MM.1S (cell line): ENCODE results near the gene OXSR1.

Experiments used
- DNase-seq: peaks from one replicate; pipeline ENCODE4 v3.0.0-alpha.2; 2015
- H2AFZ ChIP-seq: fragments of 300-600 bp; sonication (generic); 2 replicates; pipeline ENCODE4 v1.6.0; 2016; ENCODE audit warnings: antibody characterized with exemption, low read length
- H3F3A ChIP-seq: fragments of 300-600 bp; sonication (generic); 2 replicates; pipeline ENCODE4 v1.6.1; 2016; ENCODE audit warnings: mild to moderate bottlenecking, antibody characterized with exemption, low read length, moderate library complexity, mixed read lengths; ENCODE audit not compliant: insufficient read depth
- H3K27ac ChIP-seq: fragments of 300-600 bp; sonication (generic); 2 replicates; pipeline ENCODE4 v1.5.1; 2016; ENCODE audit warnings: mild to moderate bottlenecking, low read length
- H3K27me3 ChIP-seq: fragments of 300-600 bp; sonication (generic); replicated peaks from 2 replicates; pipeline ENCODE4 v1.6.0; 2016; ENCODE audit warnings: low read length; ENCODE audit not compliant: insufficient read depth
- H3K36me3 ChIP-seq: fragments of 300-600 bp; sonication (generic); replicated peaks from 2 replicates; pipeline ENCODE4 v1.6.1; 2016; ENCODE audit warnings: mild to moderate bottlenecking, low read length, mixed read lengths; ENCODE audit not compliant: insufficient read depth
- H3K4me1 ChIP-seq: fragments of 300-600 bp; sonication (generic); 2 replicates; pipeline ENCODE4 v1.6.1; 2016; ENCODE audit warnings: low read length, mixed read lengths
- H3K4me2 ChIP-seq: fragments of 300-600 bp; sonication (generic); 2 replicates; pipeline ENCODE4 v1.6.0; 2016; ENCODE audit warnings: low read depth, low read length
- H3K4me3 ChIP-seq: fragments of 300-600 bp; sonication (generic); 2 replicates; pipeline ENCODE4 v1.5.1; 2016; ENCODE audit warnings: low read length, mixed read lengths
- H3K79me2 ChIP-seq: fragments of 300-600 bp; sonication (generic); 2 replicates; pipeline ENCODE4 v1.6.1; 2016; ENCODE audit warnings: mixed run types, low read length, mixed read lengths
- H3K9ac ChIP-seq: fragments of 300-600 bp; sonication (generic); 2 replicates; pipeline ENCODE4 v1.6.1; 2016; ENCODE audit warnings: low read length, mixed read lengths
- H3K9me2 ChIP-seq: fragments of 300-600 bp; sonication (generic); replicated peaks from 2 replicates; pipeline ENCODE4 v1.6.1; 2016; ENCODE audit warnings: mild to moderate bottlenecking, low read length, mixed read lengths; ENCODE audit not compliant: insufficient read depth
- H3K9me3 ChIP-seq: fragments of 300-600 bp; sonication (generic); replicated peaks from 2 replicates; pipeline ENCODE4 v1.6.1; 2016; ENCODE audit warnings: mild to moderate bottlenecking, low read length, mixed read lengths; ENCODE audit not compliant: insufficient read depth
- H4K20me1 ChIP-seq: fragments of 300-600 bp; sonication (generic); 2 replicates; pipeline ENCODE4 v1.6.1; 2016; ENCODE audit warnings: mild to moderate bottlenecking, low read length, moderate library complexity, mixed read lengths; ENCODE audit not compliant: insufficient read depth
- EZH2 ChIP-seq: fragments of 300-600 bp; sonication (generic); optimal IDR thresholded peaks from 2 replicates; pipeline ENCODE3; 2017; ENCODE audit warnings: low read depth, mild to moderate bottlenecking, antibody characterized with exemption, low read length, mixed read lengths
- EZH2phosphoT487 ChIP-seq: fragments of 300-600 bp; sonication (generic); IDR thresholded peaks from 2 replicates; pipeline ENCODE4 v1.6.1; 2018; ENCODE audit warnings: antibody characterized with exemption, low read length
- TF ChIP-seq, protein P1 (sequence below): fragments of 300-600 bp; sonication (generic); IDR thresholded peaks from 2 replicates; pipeline ENCODE4 v1.5.1; 2016; ENCODE audit warnings: antibody characterized with exemption, low read length, mixed read lengths

OXSR1 gene

DNA sequence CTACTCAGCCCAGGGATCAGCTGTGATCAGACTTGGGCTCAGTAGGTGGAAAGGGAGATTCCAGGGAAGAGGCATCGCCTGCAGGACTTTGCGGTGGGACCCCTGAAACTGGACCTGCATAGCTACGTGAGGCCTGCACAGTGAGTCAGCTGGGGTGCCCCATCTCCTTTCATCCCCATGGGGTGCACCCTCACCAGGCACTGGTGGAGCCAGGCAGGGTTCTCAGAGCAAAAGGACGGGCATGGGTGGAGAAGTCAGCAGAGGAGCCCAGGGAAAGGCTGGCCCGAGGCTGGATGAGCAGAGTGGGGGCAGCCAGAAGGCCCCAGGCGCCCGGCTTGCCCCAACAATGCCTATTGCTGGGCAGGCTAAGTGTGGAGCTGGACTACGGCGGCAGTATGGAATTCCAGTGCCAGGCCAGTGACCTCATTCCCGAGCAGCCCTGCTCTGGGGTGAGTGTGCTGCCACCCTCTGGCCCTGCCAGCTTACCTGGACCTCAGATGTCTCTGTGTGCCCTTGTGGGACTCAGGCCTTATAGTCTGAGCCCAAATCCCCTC, 48.1 kb upstream of the OXSR1 start:
- H3K4me2 ChIP-seq, result no peak overlapping the region

DNA sequence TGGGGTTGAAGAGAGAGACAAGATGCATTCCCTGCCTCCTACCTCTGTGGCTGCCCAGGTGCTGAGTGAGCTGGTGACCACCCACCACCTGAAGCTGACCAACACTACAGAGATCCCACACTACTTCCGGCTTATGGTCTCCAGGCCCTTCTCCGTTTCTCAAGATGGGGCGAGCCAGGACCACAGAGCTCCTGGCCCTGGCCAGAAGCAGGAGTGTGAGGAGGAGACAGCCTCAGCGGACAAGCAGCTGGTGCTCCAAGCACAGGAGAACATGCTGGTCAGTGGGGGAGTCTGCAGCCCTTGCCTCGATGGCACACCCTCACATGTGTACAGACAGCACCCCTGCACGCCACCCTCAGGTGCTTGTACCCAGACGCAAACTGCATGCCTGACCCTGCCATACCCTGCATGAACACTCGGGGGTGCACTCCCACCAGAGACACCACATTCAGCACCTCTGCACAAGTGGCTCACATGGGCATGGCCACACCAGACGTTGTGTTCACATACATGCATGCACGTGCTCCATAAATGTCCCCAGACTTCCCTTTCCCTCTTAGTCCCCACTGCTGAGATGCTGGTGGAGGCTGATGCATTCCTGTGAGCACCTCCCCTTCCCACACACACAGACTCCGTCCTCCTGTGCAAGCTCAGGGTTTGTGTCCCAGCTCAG, 47.5 kb upstream of the OXSR1 start:
- Histone ChIP-seq H3K9me2 (no peaks in the 10 kb centered on the region), H3K27me3 (no peaks in the 10 kb centered on the region), H3K9me3 (no peaks in the 10 kb centered on the region), H3K4me1 (no peaks in the 10 kb centered on the region), H2AFZ (no peak overlapping the region), H4K20me1 (no peaks in the 10 kb centered on the region), H3K79me2 (no peaks in the 10 kb centered on the region), H3K4me2 (no peak overlapping the region), H3F3A (no peaks in the 10 kb centered on the region), H3K36me3 (no peaks in the 10 kb centered on the region), H3K4me3 (no peak overlapping the region), H3K9ac (no peak overlapping the region), H3K27ac (no peak overlapping the region)
- DNase-seq, result peak; percentile 43
- TF ChIP-seq EZH2, result no peak
- no peak for TF ChIP-seq EZH2phosphoT487
- TF ChIP-seq, protein P1, sequence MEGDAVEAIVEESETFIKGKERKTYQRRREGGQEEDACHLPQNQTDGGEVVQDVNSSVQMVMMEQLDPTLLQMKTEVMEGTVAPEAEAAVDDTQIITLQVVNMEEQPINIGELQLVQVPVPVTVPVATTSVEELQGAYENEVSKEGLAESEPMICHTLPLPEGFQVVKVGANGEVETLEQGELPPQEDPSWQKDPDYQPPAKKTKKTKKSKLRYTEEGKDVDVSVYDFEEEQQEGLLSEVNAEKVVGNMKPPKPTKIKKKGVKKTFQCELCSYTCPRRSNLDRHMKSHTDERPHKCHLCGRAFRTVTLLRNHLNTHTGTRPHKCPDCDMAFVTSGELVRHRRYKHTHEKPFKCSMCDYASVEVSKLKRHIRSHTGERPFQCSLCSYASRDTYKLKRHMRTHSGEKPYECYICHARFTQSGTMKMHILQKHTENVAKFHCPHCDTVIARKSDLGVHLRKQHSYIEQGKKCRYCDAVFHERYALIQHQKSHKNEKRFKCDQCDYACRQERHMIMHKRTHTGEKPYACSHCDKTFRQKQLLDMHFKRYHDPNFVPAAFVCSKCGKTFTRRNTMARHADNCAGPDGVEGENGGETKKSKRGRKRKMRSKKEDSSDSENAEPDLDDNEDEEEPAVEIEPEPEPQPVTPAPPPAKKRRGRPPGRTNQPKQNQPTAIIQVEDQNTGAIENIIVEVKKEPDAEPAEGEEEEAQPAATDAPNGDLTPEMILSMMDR, result peak; percentile 67

More for the DNA sequence above, 48.1 kb upstream of the OXSR1 start:
- H3K27ac ChIP-seq, result no peak overlapping the region
- no peak overlapping the region for H3K4me3 ChIP-seq
- H3K9ac ChIP-seq, result no peak overlapping the region
- H3K79me2 ChIP-seq, result no peaks in the 10 kb centered on the region
- no peaks in the 10 kb centered on the region for H3K4me1 ChIP-seq
- H3F3A ChIP-seq, result no peaks in the 10 kb centered on the region
- no peaks in the 10 kb centered on the region for H4K20me1 ChIP-seq
- no peaks in the 10 kb centered on the region for H3K9me2 ChIP-seq
- no peaks in the 10 kb centered on the region for H3K9me3 ChIP-seq
- no peak for DNase-seq
- no peak for TF ChIP-seq EZH2phosphoT487
- TF ChIP-seq EZH2, result no peak
- TF ChIP-seq, protein P1, result no peak
- no peak overlapping the region for H2AFZ ChIP-seq
- H3K36me3 ChIP-seq, result no peaks in the 10 kb centered on the region
- H3K27me3 ChIP-seq, result no peaks in the 10 kb centered on the region

DNA sequence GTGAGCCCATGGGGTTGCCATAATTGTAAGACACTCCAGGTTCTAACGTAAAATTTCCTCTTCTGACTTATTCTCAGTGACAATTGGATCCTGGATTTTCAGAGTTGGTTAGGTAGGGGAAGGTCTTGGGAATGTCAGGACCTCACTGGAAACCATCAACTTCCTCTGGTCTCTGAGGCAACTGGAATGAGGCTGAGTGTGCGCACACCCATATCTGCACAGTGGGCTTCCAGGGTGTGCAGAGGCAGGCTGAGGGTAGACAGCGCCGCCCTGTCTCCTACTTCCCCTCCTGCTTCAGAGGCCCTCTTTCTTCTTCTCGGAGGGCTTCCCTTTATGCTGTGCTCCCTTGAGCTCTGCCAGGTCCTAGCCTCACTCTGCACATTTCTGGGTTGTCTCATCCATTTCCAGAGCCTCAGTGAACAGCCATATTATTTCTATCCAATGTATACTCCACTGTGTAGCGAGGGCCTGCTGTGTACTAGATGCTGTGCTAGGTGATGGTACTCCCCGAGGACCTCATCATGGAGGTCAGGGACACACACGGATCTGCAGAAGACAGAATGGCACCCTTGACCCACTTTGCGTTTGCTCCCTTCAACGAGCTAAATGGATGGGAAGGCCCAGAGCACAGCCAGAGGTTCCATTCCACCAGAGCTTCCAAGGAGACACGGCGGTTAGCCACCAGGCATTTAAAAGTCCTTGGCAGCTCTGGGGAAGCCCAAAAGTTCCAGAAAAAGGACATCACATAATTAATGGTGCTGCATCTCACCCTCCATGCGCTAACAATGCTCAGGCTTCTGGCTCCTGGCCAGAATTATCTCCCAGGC, 46.7 kb upstream of the OXSR1 start:
- Histone ChIP-seq H3K79me2 (no peaks in the 10 kb centered on the region), H3K9ac (no peak overlapping the region), H4K20me1 (no peaks in the 10 kb centered on the region), H3K9me3 (no peaks in the 10 kb centered on the region), H3K9me2 (no peaks in the 10 kb centered on the region), H3K4me2 (no peak overlapping the region), H3F3A (no peaks in the 10 kb centered on the region), H2AFZ (no peak overlapping the region), H3K27ac (no peak overlapping the region), H3K4me1 (no peaks in the 10 kb centered on the region), H3K36me3 (no peaks in the 10 kb centered on the region), H3K4me3 (no peak overlapping the region), H3K27me3 (no peaks in the 10 kb centered on the region)
- no peak for TF ChIP-seq EZH2phosphoT487
- TF ChIP-seq, protein P1, result no peak
- no peak for DNase-seq
